ENCODE data around the gene GRK5. TPM values are rescaled to one million over a fixed set of nuclear protein-coding genes. Genes with fewer than 3 reads are reported as not detected.
A peak's percentile ranks its signal among the peaks of the same experiment; 100 is the strongest.

Gene GRK5
- total RNA-seq, 1 experiment from 2014 or later = 29.0 TPM

GRCh38 chr10:119339109-119339508 lies 131.7 kb downstream of the GRK5 start:
- in situ Hi-C loops (cut with HindIII; ENCODE audit: low pct_unique_long_range_greater_than_20kb, low sequenced_read_pairs) (no loop called here), intact Hi-C loops (cut with micrococcal nuclease; ENCODE audit: unreplicated experiment) (no loop called here)
- POLR2A ChIA-PET = no interaction called here
- Histone ChIP-seq H3K9me3 (ENCODE audit: control insufficient read depth, insufficient read depth, low read depth, low read length) (no peaks in the 10 kb centered on the region), H3K4me1 (ENCODE audit: control insufficient read depth, insufficient read depth, low read length) (peaks cover 3% of the 10 kb centered on the region; the same call in 1 of the 2 replicates), H3K4me3 (ENCODE audit: low read depth in 2 of 2, low read length in 2 of 2) (no peak overlapping the region), H3K36me3 (ENCODE audit: control insufficient read depth, insufficient read depth, low read length) (no peaks in the 10 kb centered on the region), H3K27me3 (ENCODE audit: control insufficient read depth, insufficient read depth, low read length) (no peaks in the 10 kb centered on the region), H3K27ac (ENCODE audit: low read length) (no peak overlapping the region)
- no TSS peak for BruUV-seq (replicated peaks)
- ATAC-seq (no peak), DNase-seq (ENCODE audit: low read depth, low spot score) (no peak)
- CTCF ChIA-PET = no interaction called here
- TF ChIP-seq REST (IDR thresholded peaks at IDR 0.05; ENCODE audit: insufficient read depth in 1 of 2, low read depth in 2 of 2, low read length in 1 of 2) = no peak
- no peak for TF ChIP-seq SIN3A (IDR thresholded peaks at IDR 0.05; ENCODE audit: borderline replicate concordance, insufficient read depth, low read depth, low read length)
- no peak for TF ChIP-seq POLR2AphosphoS5 (IDR thresholded peaks at IDR 0.05; ENCODE audit: low read depth, low read length)

GRCh38 chr10:119340893-119341458 lies 133.6 kb downstream of the GRK5 start:
- intact Hi-C loops (cut with micrococcal nuclease; ENCODE audit: unreplicated experiment) (no loop called here), in situ Hi-C loops (cut with HindIII; ENCODE audit: low pct_unique_long_range_greater_than_20kb, low sequenced_read_pairs) (no loop called here)
- DNase-seq (ENCODE audit: low read depth, low spot score) (no peak), ATAC-seq (peak; percentile 10; the same call in 1 of the 2 replicates)
- POLR2A ChIA-PET = no interaction called here
- H3K4me3 ChIP-seq (ENCODE audit: low read depth in 2 of 2, low read length in 2 of 2) = no peak overlapping the region
- H3K27me3 ChIP-seq (ENCODE audit: control insufficient read depth, insufficient read depth, low read length) = no peaks in the 10 kb centered on the region
- H3K4me1 ChIP-seq (ENCODE audit: control insufficient read depth, insufficient read depth, low read length) = peaks cover 3% of the 10 kb centered on the region; the same call in 1 of the 2 replicates
- TF ChIP-seq POLR2AphosphoS5 (IDR thresholded peaks at IDR 0.05; ENCODE audit: low read depth, low read length) (no peak), CTCF (IDR thresholded peaks at IDR 0.05) (no peak), REST (IDR thresholded peaks at IDR 0.05; ENCODE audit: insufficient read depth in 1 of 2, low read depth in 2 of 2, low read length in 1 of 2) (no peak), SIN3A (IDR thresholded peaks at IDR 0.05; ENCODE audit: borderline replicate concordance, insufficient read depth, low read depth, low read length) (no peak), TCF7L2 (IDR thresholded peaks at IDR 0.05; ENCODE audit: low read depth, low read length) (no peak)
- CTCF ChIA-PET = no interaction called here
- no TSS peak for BruUV-seq (replicated peaks)
- H3K27ac ChIP-seq (ENCODE audit: low read length) = no peak overlapping the region
- no peaks in the 10 kb centered on the region for H3K9me3 ChIP-seq (ENCODE audit: control insufficient read depth, insufficient read depth, low read depth, low read length)
- no peaks in the 10 kb centered on the region for H3K36me3 ChIP-seq (ENCODE audit: control insufficient read depth, insufficient read depth, low read length)

All from Panc1 (cell line).